HK-2 (cell line): ENCODE measurements around the gene CERT1.

Experiments
- DNase-seq: peaks from one replicate; pipeline ENCODE4 v3.0.0-alpha.2; 2018; ENCODE audit not compliant: unreplicated experiment

Gene CERT1

DNA sequence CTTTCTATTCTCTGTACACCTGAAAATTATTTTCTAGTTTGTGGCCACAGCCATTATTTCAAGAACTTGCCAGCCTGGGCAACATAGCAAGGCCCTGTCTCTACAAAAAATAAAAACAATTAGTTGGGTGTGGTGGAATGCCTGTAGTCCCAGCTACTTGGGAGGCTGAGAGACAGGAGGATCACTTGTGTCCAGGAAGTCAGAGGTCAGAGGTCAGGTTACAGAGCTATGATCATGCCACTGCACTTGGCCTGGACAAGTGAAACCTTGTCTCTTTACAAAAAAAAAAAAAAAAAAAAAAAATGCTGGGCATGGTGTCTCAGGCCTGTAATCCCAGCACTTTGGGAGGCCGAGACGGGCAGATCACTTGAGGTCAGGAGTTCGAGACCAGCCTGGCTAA is 116.2 kb downstream of the CERT1 start:
- DNase-seq, result no peak

- no peak for DNase-seq
Measured at GRCh38 chr5:75389430-75389829, 122.0 kb downstream of the CERT1 start.

- DNase-seq, result no peak
Measured at GRCh38 chr5:75387806-75388205, 123.6 kb downstream of the CERT1 start.

DNA sequence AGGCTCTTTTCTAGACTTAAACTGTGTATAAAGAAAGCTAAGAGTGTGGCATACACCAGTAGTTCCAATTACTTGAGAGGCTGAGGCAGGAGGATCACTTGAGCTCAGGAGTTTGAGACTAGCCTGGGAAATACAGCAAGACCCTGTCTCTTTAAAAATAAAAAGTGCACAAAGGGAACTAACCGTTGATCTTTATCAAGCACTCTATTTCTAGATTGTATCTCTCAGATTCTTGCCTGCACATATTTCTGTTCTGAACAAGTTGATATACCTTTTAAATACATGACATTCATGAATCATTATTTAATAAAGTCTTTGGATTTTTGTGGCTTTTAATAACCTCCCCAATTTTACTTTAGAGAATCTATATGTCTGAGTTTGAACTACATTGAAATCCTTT is 127.2 kb downstream of the CERT1 start:
- no peak for DNase-seq

DNA sequence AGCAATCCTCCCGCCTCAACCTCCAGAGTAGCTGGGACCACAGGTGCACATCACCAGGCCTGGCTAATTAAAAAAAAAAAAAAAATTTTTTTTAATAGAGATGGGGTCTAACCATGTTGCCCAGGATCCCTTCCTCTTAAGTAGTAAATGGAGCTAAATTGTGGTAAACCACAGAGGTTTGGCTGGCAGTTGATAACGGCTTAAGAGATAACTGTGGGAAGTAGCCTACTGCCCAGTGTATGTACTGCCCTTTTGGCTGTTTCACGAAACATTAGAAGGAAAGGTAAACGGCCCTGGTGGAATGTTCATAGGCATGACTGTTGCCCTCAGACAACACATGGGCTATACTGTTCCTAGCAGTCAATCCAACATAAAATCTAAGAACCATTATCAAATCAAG is 130.0 kb downstream of the CERT1 start:
- DNase-seq, result no peak

GRCh38 chr5:75380099-75380498 is 131.3 kb downstream of the CERT1 start:
- no peak for DNase-seq

- no peak for DNase-seq
Measured at GRCh38 chr5:75375414-75375813, 136.0 kb downstream of the CERT1 start.

DNA sequence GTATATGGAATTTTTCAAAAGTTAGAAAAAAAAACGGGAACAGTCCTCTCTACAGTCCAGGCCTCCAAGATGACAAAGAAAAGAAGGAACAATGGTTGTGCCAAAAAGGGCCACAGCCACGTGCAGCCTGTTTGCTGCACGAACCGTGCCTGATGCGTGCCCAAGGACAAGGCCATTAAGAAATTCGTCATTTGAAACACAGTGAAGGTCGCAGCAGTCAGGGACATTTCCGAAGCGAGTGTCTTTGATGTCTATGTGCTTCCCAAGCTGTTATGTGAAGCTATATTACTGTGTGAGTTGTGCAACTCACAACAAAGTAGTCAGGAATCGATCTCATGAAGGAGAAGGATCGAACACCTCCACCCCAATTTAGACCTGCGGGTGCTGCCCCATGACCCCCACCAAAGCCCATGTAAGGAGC is 137.0 kb downstream of the CERT1 start:
- no peak for DNase-seq

DNA sequence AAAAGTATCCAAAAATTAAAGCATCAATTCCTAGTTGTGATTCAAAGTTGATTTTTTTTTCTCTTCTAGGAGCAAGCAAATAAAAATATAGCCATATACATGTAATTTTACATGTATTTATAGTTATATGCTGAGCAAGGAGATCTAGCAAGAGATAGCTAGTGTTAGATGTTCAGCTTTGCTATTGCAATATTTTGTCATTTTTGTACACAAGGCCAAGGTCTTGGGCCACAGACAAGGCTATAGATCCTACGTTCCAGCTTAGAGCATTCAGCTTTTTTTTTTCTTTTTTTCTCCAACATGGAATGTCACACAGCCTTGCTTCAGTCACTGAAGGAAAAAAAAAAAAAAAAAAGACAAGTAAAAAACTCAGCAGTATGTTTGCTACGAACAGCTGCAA is 137.6 kb downstream of the CERT1 start:
- DNase-seq, result no peak

DNA sequence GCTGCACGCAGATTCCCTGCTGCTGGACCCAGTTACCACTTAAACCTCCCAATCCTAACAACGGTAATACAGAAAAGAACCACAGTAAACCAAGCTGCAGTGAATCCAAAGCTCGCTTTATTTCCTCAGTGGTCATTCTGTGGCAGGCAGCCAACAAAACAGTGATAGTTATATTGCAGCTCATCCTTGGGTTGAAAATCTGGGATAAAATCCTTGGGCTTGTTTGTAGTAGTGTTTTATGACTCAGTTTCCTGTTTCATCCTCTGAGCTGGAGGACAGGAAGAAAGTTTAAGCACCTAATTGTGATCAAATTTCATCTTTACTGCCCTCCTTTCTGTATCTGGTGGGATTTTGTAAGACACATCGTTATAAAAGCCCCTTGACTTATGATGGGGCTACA is 143.0 kb downstream of the CERT1 start:
- DNase-seq, result no peak

DNA sequence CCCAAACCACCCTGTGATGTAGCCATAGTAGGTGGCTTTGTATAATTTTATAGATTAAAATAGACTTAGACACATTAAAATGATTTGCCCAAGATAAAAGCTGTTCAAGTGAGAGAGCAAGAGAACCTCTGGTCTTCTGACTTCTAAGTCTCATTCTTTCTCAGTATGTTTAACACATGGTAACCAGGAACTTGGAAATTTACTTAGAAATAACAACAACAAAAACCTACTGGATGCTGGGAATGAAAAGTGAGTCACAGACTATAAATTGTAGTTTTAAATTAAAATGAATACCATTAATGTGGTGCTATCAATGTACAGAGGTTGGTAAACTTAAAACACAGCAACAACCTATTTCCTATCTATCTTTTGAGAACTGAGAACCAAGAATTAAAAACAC is 144.0 kb downstream of the CERT1 start:
- DNase-seq, result no peak

DNA sequence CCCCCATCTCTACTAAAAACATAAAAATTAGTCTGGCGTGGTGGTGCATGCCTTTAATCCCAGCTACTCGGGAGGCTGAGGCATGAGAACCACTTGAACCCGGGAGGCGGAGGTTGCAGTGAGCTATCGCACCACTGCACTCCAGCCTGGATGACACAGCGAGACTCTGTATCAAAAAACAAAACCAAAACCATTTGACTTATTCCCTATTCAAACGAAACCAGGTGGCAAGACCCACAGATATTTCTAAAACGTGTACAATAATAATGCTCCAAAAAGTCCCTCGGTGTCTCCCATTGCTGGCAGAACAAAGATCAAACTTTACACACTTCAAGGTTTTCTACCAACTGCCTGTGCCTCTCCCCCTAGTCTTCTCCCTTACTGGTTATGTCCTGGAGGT is 144.6 kb downstream of the CERT1 start:
- no peak for DNase-seq

- DNase-seq, result no peak
Measured at GRCh38 chr5:75365740-75366139, 145.7 kb downstream of the CERT1 start.

- no peak for DNase-seq
Measured at GRCh38 chr5:75364571-75365280, 146.7 kb downstream of the CERT1 start.

GRCh38 chr5:75363726-75364495 is 147.5 kb downstream of the CERT1 start:
- no peak for DNase-seq

GRCh38 chr5:75363111-75363510 is 148.3 kb downstream of the CERT1 start:
- no peak for DNase-seq

- DNase-seq, result no peak
Measured at GRCh38 chr5:75362474-75362975, 148.9 kb downstream of the CERT1 start.

GRCh38 chr5:75361310-75361709 is 150.1 kb downstream of the CERT1 start:
- no peak for DNase-seq

DNA sequence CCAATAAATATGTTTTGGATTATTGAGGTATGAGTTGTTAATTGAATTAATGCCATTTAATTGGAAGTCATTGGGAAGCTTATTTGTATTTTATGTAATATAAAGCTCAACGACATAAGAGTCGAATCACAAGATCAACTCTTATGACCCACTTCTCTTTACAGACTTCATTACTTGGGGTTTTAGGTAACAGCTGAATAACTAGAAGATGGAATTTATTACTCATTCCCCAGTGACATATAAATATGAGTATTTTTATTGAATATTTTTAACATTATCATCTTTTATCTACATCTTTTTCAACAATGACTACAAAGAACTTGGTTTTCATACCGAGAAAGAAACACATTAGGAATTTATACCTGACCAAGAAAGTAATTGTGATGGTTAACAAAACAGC is 153.3 kb downstream of the CERT1 start:
- DNase-seq, result no peak

DNA sequence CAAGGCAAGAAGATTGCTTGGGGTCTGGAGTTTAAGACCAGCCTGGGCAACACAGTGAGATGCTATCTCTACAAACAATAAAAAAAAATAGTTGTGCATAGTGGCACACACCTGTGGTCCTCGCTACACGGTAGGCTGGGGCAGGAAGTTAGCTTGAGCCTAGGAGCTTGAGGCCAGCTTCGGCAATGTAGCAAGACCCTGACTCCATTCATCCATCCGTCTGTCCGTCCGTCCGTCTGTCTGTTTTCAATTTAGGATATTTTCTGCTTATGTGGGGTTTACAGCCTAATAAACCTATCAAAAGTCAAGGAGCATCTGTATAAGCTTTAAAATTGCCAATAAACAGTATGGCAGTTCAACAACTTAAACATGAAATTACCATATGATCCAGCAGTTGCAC is 154.7 kb downstream of the CERT1 start:
- no peak for DNase-seq

GRCh38 chr5:75355236-75355635 is 156.2 kb downstream of the CERT1 start:
- DNase-seq, result no peak

GRCh38 chr5:75351139-75351926 is 160.1 kb downstream of the CERT1 start:
- no peak for DNase-seq

GRCh38 chr5:75349663-75350062 is 161.8 kb downstream of the CERT1 start:
- DNase-seq, result no peak
